Nephron (organoid): ENCODE data around the gene RPL13.
"Not testable (repeated sequence)": the region's sequence is repeated elsewhere in the genome, so short reads cannot be mapped to it uniquely, and the experiment has no call there.

ENCODE experiments used
- H3K27ac Mint-ChIP-seq, 3 experiments: 2 replicates each; pipeline ENCODE4 v1.8.0; 2020; ENCODE audit warnings: mixed read lengths in 3 of 3, mild to moderate bottlenecking in 2 of 3, moderate library complexity in 1 of 3
- H3K27me3 Mint-ChIP-seq: 2 replicates; pipeline ENCODE4 v1.8.0; 2021; ENCODE audit warnings: low read depth, mild to moderate bottlenecking, moderate library complexity, mixed read lengths
- H3K36me3 Mint-ChIP-seq: 2 replicates; pipeline ENCODE4 v1.8.0; 2020; ENCODE audit warnings: low read depth, mixed read lengths
- H3K4me1 Mint-ChIP-seq: 2 replicates; pipeline ENCODE4 v1.8.0; 2020; ENCODE audit warnings: mixed read lengths
- H3K4me3 Mint-ChIP-seq, 3 experiments: 2 replicates each; pipeline ENCODE4 v1.8.0; 2020; ENCODE audit warnings: mild to moderate bottlenecking in 3 of 3, mixed read lengths in 3 of 3, moderate library complexity in 2 of 3
- H3K9me3 Mint-ChIP-seq: 2 replicates; pipeline ENCODE4 v1.8.0; 2020; ENCODE audit warnings: mixed read lengths
- TF ChIP-seq, protein P1 (sequence below), 3 experiments: fragments of 200-600 bp; sonication (generic); IDR thresholded peaks; one replicate each; pipeline ENCODE4 v1.5.0; 2021; ENCODE audit warnings: antibody characterized with exemption in 3 of 3; ENCODE audit not compliant: unreplicated experiment in 3 of 3

Gene RPL13

DNA sequence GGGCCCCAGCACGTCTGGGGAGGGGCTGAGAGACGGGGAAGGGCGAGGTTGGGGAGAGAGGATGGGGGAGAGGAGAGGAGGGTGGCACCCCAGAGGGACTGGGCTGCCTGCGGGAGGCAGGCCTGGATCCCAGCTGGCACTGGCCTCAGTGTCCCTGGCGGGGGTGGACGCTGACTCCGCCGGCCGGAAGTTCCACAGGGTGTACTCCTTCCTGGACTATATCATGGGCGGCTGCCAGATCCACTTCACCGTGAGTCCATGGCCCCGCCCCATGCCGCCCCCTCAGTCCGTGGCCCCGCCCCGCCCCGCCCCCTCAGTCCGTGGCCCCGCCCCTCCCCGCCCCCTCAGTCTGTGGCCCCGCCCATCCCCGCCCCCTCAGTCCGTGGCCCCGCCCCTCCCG lies 26.4 kb downstream of the RPL13 start:
- TF ChIP-seq, protein P1, sequence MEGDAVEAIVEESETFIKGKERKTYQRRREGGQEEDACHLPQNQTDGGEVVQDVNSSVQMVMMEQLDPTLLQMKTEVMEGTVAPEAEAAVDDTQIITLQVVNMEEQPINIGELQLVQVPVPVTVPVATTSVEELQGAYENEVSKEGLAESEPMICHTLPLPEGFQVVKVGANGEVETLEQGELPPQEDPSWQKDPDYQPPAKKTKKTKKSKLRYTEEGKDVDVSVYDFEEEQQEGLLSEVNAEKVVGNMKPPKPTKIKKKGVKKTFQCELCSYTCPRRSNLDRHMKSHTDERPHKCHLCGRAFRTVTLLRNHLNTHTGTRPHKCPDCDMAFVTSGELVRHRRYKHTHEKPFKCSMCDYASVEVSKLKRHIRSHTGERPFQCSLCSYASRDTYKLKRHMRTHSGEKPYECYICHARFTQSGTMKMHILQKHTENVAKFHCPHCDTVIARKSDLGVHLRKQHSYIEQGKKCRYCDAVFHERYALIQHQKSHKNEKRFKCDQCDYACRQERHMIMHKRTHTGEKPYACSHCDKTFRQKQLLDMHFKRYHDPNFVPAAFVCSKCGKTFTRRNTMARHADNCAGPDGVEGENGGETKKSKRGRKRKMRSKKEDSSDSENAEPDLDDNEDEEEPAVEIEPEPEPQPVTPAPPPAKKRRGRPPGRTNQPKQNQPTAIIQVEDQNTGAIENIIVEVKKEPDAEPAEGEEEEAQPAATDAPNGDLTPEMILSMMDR (IDR thresholded peaks at IDR 0.05; ENCODE audit: unreplicated experiment in 3 of 3), result no peak
- H3K27ac Mint-ChIP-seq, result no peak overlapping the region

DNA sequence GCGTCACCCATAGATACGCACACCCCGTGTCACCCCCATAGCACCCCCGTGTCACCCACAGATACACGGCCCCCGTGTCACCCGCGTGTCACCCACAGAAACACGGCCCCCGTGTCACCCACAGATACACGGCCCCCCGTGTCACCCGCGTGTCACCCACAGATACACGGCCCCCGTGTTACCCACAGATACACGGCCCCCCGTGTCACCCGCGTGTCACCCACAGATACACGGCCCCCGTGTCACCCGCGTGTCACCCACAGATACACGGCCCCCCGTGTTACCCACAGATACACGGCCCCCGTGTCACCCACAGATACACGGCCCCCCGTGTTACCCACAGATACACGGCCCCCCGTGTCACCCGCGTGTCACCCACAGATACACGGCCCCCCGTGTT lies 27.2 kb downstream of the RPL13 start:
- not testable (repeated sequence) for H3K27ac Mint-ChIP-seq, H3K27me3 Mint-ChIP-seq, H3K9me3 Mint-ChIP-seq, H3K4me1 Mint-ChIP-seq, H3K4me3 Mint-ChIP-seq, H3K36me3 Mint-ChIP-seq

More for the DNA sequence above, 26.4 kb downstream of the RPL13 start:
- no peaks in the 10 kb centered on the region for H3K4me1 Mint-ChIP-seq
- no peaks in the 10 kb centered on the region for H3K9me3 Mint-ChIP-seq
- H3K4me3 Mint-ChIP-seq, result no peak overlapping the region
- H3K27me3 Mint-ChIP-seq, result no peaks in the 10 kb centered on the region
- H3K36me3 Mint-ChIP-seq, result no peaks in the 10 kb centered on the region

DNA sequence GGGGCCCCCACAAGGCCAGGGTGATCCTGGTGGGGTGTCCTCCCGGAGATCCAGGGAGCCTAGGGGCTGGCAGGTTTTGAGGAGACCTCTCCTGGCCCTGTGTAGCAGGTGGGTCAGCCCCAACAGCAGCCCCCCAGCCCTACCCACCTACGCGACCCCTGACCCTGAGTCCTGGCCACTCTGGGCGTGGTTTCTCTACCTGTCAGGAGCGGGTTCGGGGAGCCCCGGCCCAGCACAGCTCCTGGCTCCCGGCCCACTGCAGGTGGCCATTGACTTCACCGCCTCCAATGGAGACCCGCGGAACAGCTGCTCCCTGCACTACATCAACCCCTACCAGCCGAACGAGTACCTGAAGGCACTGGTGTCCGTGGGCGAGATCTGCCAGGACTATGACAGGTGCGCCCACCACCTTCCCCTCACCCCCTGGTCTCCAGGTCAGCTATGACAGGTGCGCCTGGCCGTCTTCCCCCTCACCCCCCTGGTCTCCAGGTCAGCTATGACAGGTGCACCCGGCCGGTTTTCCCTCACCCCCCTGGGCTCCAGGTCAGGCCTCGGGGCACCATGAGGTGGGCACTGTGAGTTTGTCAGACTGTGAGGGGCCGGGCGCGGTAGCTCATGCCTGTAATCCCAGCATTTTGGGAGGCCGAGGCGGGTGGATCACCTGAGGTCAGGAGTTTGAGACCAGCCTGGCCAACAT lies 28.1 kb downstream of the RPL13 start:
- TF ChIP-seq, protein P1 (IDR thresholded peaks at IDR 0.05; ENCODE audit: unreplicated experiment in 3 of 3), result no peak
- H3K4me1 Mint-ChIP-seq, result no peaks in the 10 kb centered on the region
- no peaks in the 10 kb centered on the region for H3K27me3 Mint-ChIP-seq
- H3K4me3 Mint-ChIP-seq, result no peak overlapping the region
- H3K36me3 Mint-ChIP-seq, result no peaks in the 10 kb centered on the region
- H3K9me3 Mint-ChIP-seq, result no peaks in the 10 kb centered on the region
- no peak overlapping the region for H3K27ac Mint-ChIP-seq

DNA sequence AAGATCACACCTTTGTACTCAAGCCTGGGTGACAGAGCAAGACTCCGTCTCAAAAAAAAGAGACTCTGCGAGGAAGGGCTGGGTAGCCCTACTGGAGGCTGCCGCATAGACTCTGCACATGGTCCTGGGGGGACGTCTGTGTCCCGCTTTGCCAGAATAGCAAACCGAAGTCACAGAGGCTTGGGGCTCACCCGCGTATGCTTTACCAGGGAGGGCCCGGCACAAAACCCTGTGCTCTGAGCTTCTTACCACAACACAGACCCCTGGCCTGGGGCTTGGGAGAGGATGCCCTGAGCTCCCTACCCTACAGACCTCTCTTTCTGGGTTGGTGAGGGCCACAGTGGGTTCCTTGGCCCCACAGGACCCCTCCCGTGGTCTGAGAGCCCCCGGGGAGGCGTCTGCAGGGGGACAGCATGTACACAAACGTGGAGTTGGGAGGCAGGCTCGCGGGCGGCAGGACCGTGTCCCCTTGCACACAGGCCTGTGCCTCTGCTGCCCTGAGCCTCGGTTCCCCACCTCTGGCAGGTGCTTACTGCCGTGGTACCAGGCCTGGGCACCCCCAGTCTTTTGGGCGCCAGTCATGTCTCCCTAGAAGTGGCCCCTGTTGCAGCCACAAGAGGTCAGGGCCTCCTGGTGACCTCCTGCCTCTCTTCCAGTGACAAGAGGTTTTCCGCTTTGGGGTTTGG lies 28.9 kb downstream of the RPL13 start:
- no peaks in the 10 kb centered on the region for H3K27me3 Mint-ChIP-seq
- no peaks in the 10 kb centered on the region for H3K9me3 Mint-ChIP-seq
- H3K4me1 Mint-ChIP-seq, result no peaks in the 10 kb centered on the region
- H3K4me3 Mint-ChIP-seq, result no peak overlapping the region
- no peak overlapping the region for H3K27ac Mint-ChIP-seq
- H3K36me3 Mint-ChIP-seq, result no peaks in the 10 kb centered on the region
- TF ChIP-seq, protein P1 (IDR thresholded peaks at IDR 0.05; ENCODE audit: unreplicated experiment in 3 of 3), result no peak

- H3K27ac Mint-ChIP-seq, result no peak overlapping the region
- no peaks in the 10 kb centered on the region for H3K27me3 Mint-ChIP-seq
- no peaks in the 10 kb centered on the region for H3K9me3 Mint-ChIP-seq
- H3K4me3 Mint-ChIP-seq, result no peak overlapping the region
- H3K4me1 Mint-ChIP-seq, result no peaks in the 10 kb centered on the region
- no peaks in the 10 kb centered on the region for H3K36me3 Mint-ChIP-seq
- TF ChIP-seq, protein P1 (IDR thresholded peaks at IDR 0.05; ENCODE audit: unreplicated experiment in 3 of 3), result no peak
These were observed 33.4 kb downstream of the RPL13 start for GRCh38 chr16:89593841-89594240.

DNA sequence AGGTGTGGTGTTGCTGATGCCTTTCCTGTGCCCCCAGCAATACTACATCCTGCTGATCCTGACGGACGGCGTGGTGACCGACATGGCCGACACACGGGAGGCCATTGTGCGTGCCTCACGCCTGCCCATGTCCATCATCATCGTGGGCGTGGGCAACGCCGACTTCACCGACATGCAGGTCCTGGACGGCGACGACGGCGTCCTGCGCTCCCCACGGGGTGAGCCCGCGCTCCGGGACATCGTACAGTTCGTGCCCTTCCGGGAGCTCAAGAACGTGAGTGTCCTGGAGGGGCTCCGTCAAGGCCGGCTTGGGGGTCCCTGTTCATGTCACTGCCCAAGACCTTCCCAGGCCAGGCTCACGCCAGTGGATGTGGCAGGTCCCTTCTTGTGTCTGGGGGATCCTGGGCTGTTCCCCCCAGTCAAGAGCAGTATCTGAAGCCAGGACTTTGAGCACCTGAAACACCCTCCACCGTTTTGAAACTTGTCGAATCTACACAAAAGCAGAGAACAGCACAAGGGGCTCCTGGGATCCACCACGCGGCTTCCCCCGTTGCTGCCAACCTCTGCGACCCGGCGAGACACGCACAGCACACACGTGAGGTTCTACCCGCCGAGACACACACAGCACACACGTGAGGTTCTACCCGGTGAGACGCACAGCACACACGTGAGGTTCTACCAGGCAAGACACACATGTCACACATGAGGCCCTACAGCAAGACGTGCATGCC lies 35.0 kb downstream of the RPL13 start:
- Mint-ChIP-seq H3K36me3 (no peaks in the 10 kb centered on the region), H3K27me3 (peaks cover 4% of the 10 kb centered on the region), H3K27ac (no peak overlapping the region), H3K9me3 (no peaks in the 10 kb centered on the region), H3K4me1 (no peaks in the 10 kb centered on the region), H3K4me3 (no peak overlapping the region)
- TF ChIP-seq, protein P1 (IDR thresholded peaks at IDR 0.05; ENCODE audit: unreplicated experiment in 3 of 3), result no peak
